Measurements from ENCODE around the gene MRNIP. TPM values are rescaled to one million over a fixed set of nuclear protein-coding genes. Genes with fewer than 3 reads are reported as not detected.

Gene MRNIP
- polyA plus RNA-seq (2013), result 11.5 and 11.6 TPM in 2 replicates

GRCh38 chr5:179858586-179859427, at the start of gene MRNIP:
MRNIP (minus strand) TSS chr5:179858817; CDS start chr5:179858796, 21 bp downstream.
- no peak within 1 kb of the TSS for H3K23ac ChIP-seq (ENCODE audit: low read length)
- H2AFZ ChIP-seq (ENCODE audit: insufficient read depth, low read length, poor library complexity), result peak within 1 kb of the TSS; percentile 90
- H3K4me3 ChIP-seq (ENCODE audit: low read depth, low read length), result peak within 1 kb of the TSS; percentile 82
- H4K8ac ChIP-seq (ENCODE audit: low read depth, low read length), result peak within 1 kb of the TSS; percentile 96
- H3K27me3 ChIP-seq (ENCODE audit: insufficient read depth, low read length), result no peaks in the 10 kb centered on the region
- H3K9me3 ChIP-seq (ENCODE audit: insufficient read depth, low read depth, low read length), result peaks cover 11% of the 10 kb centered on the region
- no CpG with 5 or more reads among the region's 90 CpGs for WGBS (ENCODE audit: extremely low coverage, insufficient coverage, insufficient read length)
- no peaks in the 10 kb centered on the region for H3K4me1 ChIP-seq (ENCODE audit: control insufficient read depth in 1 of 2, insufficient read depth in 2 of 2, low read length in 2 of 2)
- H3K14ac ChIP-seq (ENCODE audit: low read length), result peak within 1 kb of the TSS; percentile 91
- peak within 1 kb of the TSS; percentile 49 for H2BK5ac ChIP-seq (ENCODE audit: low read depth, low read length, poor library complexity)
- peaks cover 17 to 19% of the 10 kb centered on the region in 2 experiments for H3K36me3 ChIP-seq (ENCODE audit: control insufficient read depth in 1 of 2, insufficient read depth in 2 of 2, low read length in 2 of 2)
- peak within 1 kb of the TSS; percentile 75 for H3K27ac ChIP-seq (ENCODE audit: low read depth, low read length)
- H3K79me1 ChIP-seq (ENCODE audit: low read length), result peaks cover 4% of the 10 kb centered on the region
- peak within 1 kb of the TSS; percentile 70 for H2BK120ac ChIP-seq (ENCODE audit: insufficient read depth, low read length, poor library complexity)
- no peak within 1 kb of the TSS for H2BK12ac ChIP-seq (ENCODE audit: low read length)
- peak within 1 kb of the TSS; percentile 84 for H4K91ac ChIP-seq (ENCODE audit: low read depth, low read length)
- peak within 1 kb of the TSS; percentile 95 for H3K9ac ChIP-seq (ENCODE audit: low read length)
- peak within 1 kb of the TSS; percentile 42 for H2AK5ac ChIP-seq (ENCODE audit: low read length)
- H3K79me2 ChIP-seq (ENCODE audit: control insufficient read depth, insufficient read depth, low read length, poor library complexity), result peaks cover 4% of the 10 kb centered on the region
- H3K4me2 ChIP-seq (ENCODE audit: low read length), result peak within 1 kb of the TSS; percentile 77
- H4K12ac ChIP-seq (ENCODE audit: low read depth, low read length), result peak within 1 kb of the TSS; percentile 93
- peak; percentile 96 to 98 for DNase-seq
- H3K18ac ChIP-seq (ENCODE audit: low read length), result peak within 1 kb of the TSS; percentile 68
- peak within 1 kb of the TSS; percentile 46 for H3K4ac ChIP-seq (ENCODE audit: low read depth, low read length)

GRCh38 chr5:179907556-179908324, 49.1 kb upstream of the MRNIP start, which contains the start of gene TBC1D9B:
TBC1D9B (minus strand) TSS chr5:179907897; CDS start chr5:179907821, 76 bp downstream.
- Histone ChIP-seq H3K9me3 (ENCODE audit: insufficient read depth, low read depth, low read length) (peaks cover 2% of the 10 kb centered on the region), H3K18ac (ENCODE audit: low read length) (peak within 1 kb of the TSS; percentile 94), H3K27me3 (ENCODE audit: insufficient read depth, low read length) (no peaks in the 10 kb centered on the region), H2BK120ac (ENCODE audit: insufficient read depth, low read length, poor library complexity) (peak within 1 kb of the TSS; percentile 74), H3K4me3 (ENCODE audit: low read depth, low read length) (peak within 1 kb of the TSS; percentile 95), H3K27ac (ENCODE audit: low read depth, low read length) (no peak within 1 kb of the TSS), H3K4me2 (ENCODE audit: low read length) (peak within 1 kb of the TSS; percentile 80), H3K79me1 (ENCODE audit: low read length) (peaks cover 4% of the 10 kb centered on the region), H3K4me1 (ENCODE audit: control insufficient read depth in 1 of 2, insufficient read depth in 2 of 2, low read length in 2 of 2) (peaks cover 5 to 7% of the 10 kb centered on the region in 2 experiments), H4K12ac (ENCODE audit: low read depth, low read length) (peak within 1 kb of the TSS; percentile 86), H4K8ac (ENCODE audit: low read depth, low read length) (peak within 1 kb of the TSS; percentile 97), H3K23ac (ENCODE audit: low read length) (no peak within 1 kb of the TSS), H3K79me2 (ENCODE audit: control insufficient read depth, insufficient read depth, low read length, poor library complexity) (peaks cover 6% of the 10 kb centered on the region), H2BK5ac (ENCODE audit: low read depth, low read length, poor library complexity) (peak within 1 kb of the TSS; percentile 50), H2BK12ac (ENCODE audit: low read length) (no peak within 1 kb of the TSS), H3K9ac (ENCODE audit: low read length) (peak within 1 kb of the TSS; percentile 90), H2AK5ac (ENCODE audit: low read length) (peak within 1 kb of the TSS; percentile 76), H3K14ac (ENCODE audit: low read length) (peak within 1 kb of the TSS; percentile 99), H3K4ac (ENCODE audit: low read depth, low read length) (peak within 1 kb of the TSS; percentile 71), H4K91ac (ENCODE audit: low read depth, low read length) (peak within 1 kb of the TSS; percentile 77), H2AFZ (ENCODE audit: insufficient read depth, low read length, poor library complexity) (peak within 1 kb of the TSS; percentile 97), H3K36me3 (ENCODE audit: control insufficient read depth in 1 of 2, insufficient read depth in 2 of 2, low read length in 2 of 2) (peaks cover 22 to 24% of the 10 kb centered on the region in 2 experiments)
- no CpG with 5 or more reads among the region's 105 CpGs for WGBS (ENCODE audit: extremely low coverage, insufficient coverage, insufficient read length)
- DNase-seq, result peak; percentile 58 to 83

GRCh38 chr5:179906795-179907555, 48.4 kb upstream of the MRNIP start:
- H3K4me2 ChIP-seq (ENCODE audit: low read length), result peak overlapping the region; percentile 80
- H4K91ac ChIP-seq (ENCODE audit: low read depth, low read length), result peak overlapping the region; percentile 25
- H3K79me1 ChIP-seq (ENCODE audit: low read length), result peaks cover 4% of the 10 kb centered on the region
- peaks cover 29 to 30% of the 10 kb centered on the region in 2 experiments for H3K36me3 ChIP-seq (ENCODE audit: control insufficient read depth in 1 of 2, insufficient read depth in 2 of 2, low read length in 2 of 2)
- no peaks in the 10 kb centered on the region for H3K27me3 ChIP-seq (ENCODE audit: insufficient read depth, low read length)
- DNase-seq, result no peak
- H3K9ac ChIP-seq (ENCODE audit: low read length), result peak overlapping the region; percentile 68
- no peak overlapping the region for H3K27ac ChIP-seq (ENCODE audit: low read depth, low read length)
- H2AFZ ChIP-seq (ENCODE audit: insufficient read depth, low read length, poor library complexity), result peak overlapping the region; percentile 66
- no peak overlapping the region for H3K23ac ChIP-seq (ENCODE audit: low read length)
- no peak overlapping the region for H2BK120ac ChIP-seq (ENCODE audit: insufficient read depth, low read length, poor library complexity)
- no CpG with 5 or more reads among the region's 50 CpGs for WGBS (ENCODE audit: extremely low coverage, insufficient coverage, insufficient read length)
- peak overlapping the region; percentile 67 for H3K14ac ChIP-seq (ENCODE audit: low read length)
- no peak overlapping the region for H2BK12ac ChIP-seq (ENCODE audit: low read length)
- peaks cover 6% of the 10 kb centered on the region for H3K79me2 ChIP-seq (ENCODE audit: control insufficient read depth, insufficient read depth, low read length, poor library complexity)
- peak overlapping the region; percentile 76 for H2AK5ac ChIP-seq (ENCODE audit: low read length)
- no peak overlapping the region for H2BK5ac ChIP-seq (ENCODE audit: low read depth, low read length, poor library complexity)
- peak overlapping the region; percentile 71 for H4K8ac ChIP-seq (ENCODE audit: low read depth, low read length)
- H4K12ac ChIP-seq (ENCODE audit: low read depth, low read length), result peak overlapping the region; percentile 32
- H3K18ac ChIP-seq (ENCODE audit: low read length), result peak overlapping the region; percentile 16
- H3K4ac ChIP-seq (ENCODE audit: low read depth, low read length), result peak overlapping the region; percentile 45
- H3K4me3 ChIP-seq (ENCODE audit: low read depth, low read length), result peak overlapping the region; percentile 95
- peaks cover 2% of the 10 kb centered on the region for H3K9me3 ChIP-seq (ENCODE audit: insufficient read depth, low read depth, low read length)
- peaks cover 5 to 7% of the 10 kb centered on the region in 2 experiments for H3K4me1 ChIP-seq (ENCODE audit: control insufficient read depth in 1 of 2, insufficient read depth in 2 of 2, low read length in 2 of 2)

Measured in trophoblast cell (in vitro differentiated cells and primary cell).